ENCODE data around the gene USH1C. TPM values are rescaled to one million over a fixed set of nuclear protein-coding genes. Genes with fewer than 3 reads are reported as not detected.

The USH1C gene
- total RNA-seq, 4 donors from 2014 or later = 1.1 TPM; not detected in 3

DNA sequence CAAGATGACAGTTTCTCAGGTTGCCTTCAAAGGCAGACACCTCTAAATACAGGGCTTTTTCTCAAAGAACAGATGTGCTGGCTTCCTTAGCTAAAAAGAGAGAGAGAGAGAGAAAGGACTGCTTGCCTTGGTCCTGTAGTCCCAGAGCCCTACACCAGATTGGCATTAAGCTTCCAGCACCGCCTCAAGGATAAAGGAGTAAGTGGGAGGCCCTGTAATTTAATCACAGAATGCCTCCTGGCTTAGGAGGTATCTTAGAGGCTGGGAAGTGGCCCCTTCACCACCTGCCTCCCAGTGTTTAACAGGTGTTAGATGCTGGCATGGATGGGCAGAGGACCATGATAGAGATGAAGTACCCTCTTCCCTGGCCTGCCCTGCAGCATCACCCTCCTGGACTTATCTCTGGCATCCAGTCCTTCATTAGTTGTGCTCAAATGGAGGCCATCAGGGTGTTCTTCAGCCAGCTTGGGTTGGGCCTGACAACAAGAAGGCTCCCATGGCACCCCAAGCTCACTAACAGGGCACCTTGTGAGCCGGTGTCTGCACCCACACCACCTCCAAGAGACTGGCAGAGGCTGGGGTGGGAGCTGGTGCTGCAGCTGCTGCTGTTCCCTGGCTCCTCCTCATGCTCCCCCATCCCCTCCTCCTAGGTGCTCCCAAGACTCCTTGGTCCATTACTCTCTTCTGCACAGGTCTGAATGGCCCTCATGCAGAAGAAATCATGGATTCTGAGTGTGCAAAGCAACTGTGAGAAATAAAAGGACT lies 100.1 kb downstream of the USH1C start:
- no peaks in the 10 kb centered on the region for H3K4me1 ChIP-seq
- H3K36me3 ChIP-seq = no peaks in the 10 kb centered on the region
- no peak overlapping the region for H3K4me3 ChIP-seq
- no peak for ATAC-seq
- no peak overlapping the region for H3K27ac ChIP-seq
- peaks cover 0 to 10% (median 0%) of the 10 kb centered on the region in 3 donors for H3K9me3 ChIP-seq
- TF ChIP-seq, protein P1, sequence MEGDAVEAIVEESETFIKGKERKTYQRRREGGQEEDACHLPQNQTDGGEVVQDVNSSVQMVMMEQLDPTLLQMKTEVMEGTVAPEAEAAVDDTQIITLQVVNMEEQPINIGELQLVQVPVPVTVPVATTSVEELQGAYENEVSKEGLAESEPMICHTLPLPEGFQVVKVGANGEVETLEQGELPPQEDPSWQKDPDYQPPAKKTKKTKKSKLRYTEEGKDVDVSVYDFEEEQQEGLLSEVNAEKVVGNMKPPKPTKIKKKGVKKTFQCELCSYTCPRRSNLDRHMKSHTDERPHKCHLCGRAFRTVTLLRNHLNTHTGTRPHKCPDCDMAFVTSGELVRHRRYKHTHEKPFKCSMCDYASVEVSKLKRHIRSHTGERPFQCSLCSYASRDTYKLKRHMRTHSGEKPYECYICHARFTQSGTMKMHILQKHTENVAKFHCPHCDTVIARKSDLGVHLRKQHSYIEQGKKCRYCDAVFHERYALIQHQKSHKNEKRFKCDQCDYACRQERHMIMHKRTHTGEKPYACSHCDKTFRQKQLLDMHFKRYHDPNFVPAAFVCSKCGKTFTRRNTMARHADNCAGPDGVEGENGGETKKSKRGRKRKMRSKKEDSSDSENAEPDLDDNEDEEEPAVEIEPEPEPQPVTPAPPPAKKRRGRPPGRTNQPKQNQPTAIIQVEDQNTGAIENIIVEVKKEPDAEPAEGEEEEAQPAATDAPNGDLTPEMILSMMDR (IDR thresholded peaks at IDR 0.05) = no peak
- no peak for TF ChIP-seq EP300 (IDR thresholded peaks at IDR 0.05)
- no CpG with 5 or more reads among the region's 2 CpGs for WGBS, 2 donors (ENCODE audit: low coverage in 1 of 2)
- H3K27me3 ChIP-seq = peaks cover 49% of the 10 kb centered on the region

Other genes starting within 250 kb of the USH1C start
- gene NCR3LG1, start 192.6 kb downstream of the USH1C start, total RNA-seq = 1 to 10 TPM; 2.7 to 4.7 (median 3.9) TPM
- 1 to 10 TPM in 3 of 4 donors, under 1 TPM in 1; 0.67 to 4.0 (median 2.8) TPM for gene KCNJ11, start 155.8 kb downstream of the USH1C start, total RNA-seq
- 1 to 10 TPM in 1 of 4 donors, under 1 TPM in 2, not detected in 1; 0.23 to 1.9 (median 0.62) TPM for gene ABCC8, start 67.6 kb downstream of the USH1C start, total RNA-seq
- gene OTOG, start 2.8 kb upstream of the USH1C start, total RNA-seq = not detected
- not detected for gene MYOD1, start 175.2 kb upstream of the USH1C start, total RNA-seq
- gene KCNC1, start 190.4 kb upstream of the USH1C start, total RNA-seq = under 1 TPM in 2 of 4 donors, not detected in 2; 0.27 to 0.77 TPM

Data from gastroesophageal sphincter (tissue), 4 donors.